Suppressor macrophage treated with lipopolysaccharide for 1 hour (primary cell): Measurements from ENCODE around the gene SLC24A3.

Experiments used
- DNase-seq, 3 donors: peaks; one replicate each; pipeline ENCODE4 v3.0.0-alpha.2; 2020 to 2022

The SLC24A3 gene

GRCh38 chr20:19274001-19274400, 61.6 kb downstream of the SLC24A3 start:
- no peak for DNase-seq

GRCh38 chr20:19274412-19275015, 62.1 kb downstream of the SLC24A3 start:
- no peak for DNase-seq

- DNase-seq = no peak
These were observed 62.7 kb downstream of the SLC24A3 start for GRCh38 chr20:19275038-19275629.

- no peak for DNase-seq
These were observed 63.2 kb downstream of the SLC24A3 start for GRCh38 chr20:19275630-19276071.

- DNase-seq = no peak
These were observed 64.9 kb downstream of the SLC24A3 start for GRCh38 chr20:19277381-19277780.

- no peak for DNase-seq
These were observed 71.1 kb downstream of the SLC24A3 start for GRCh38 chr20:19283490-19284025.

- peak in 2 of 3 donors; percentile 16 to 21 for DNase-seq
These were observed 72.1 kb downstream of the SLC24A3 start for GRCh38 chr20:19284400-19285178.

GRCh38 chr20:19285436-19285835, 73.0 kb downstream of the SLC24A3 start:
- DNase-seq = no peak

GRCh38 chr20:19288061-19288460, 75.6 kb downstream of the SLC24A3 start:
- no peak for DNase-seq

GRCh38 chr20:19288636-19289035, 76.2 kb downstream of the SLC24A3 start:
- DNase-seq = no peak

GRCh38 chr20:19289451-19289850, 77.0 kb downstream of the SLC24A3 start:
- DNase-seq = no peak

GRCh38 chr20:19291024-19291817, 78.8 kb downstream of the SLC24A3 start:
- no peak for DNase-seq

GRCh38 chr20:19291818-19292132, 79.3 kb downstream of the SLC24A3 start:
- DNase-seq = no peak

GRCh38 chr20:19292254-19292653, 79.8 kb downstream of the SLC24A3 start:
- DNase-seq = no peak

- no peak for DNase-seq
These were observed 82.6 kb downstream of the SLC24A3 start for GRCh38 chr20:19295076-19295475.

- no peak for DNase-seq
These were observed 86.2 kb downstream of the SLC24A3 start for GRCh38 chr20:19298652-19299051.

GRCh38 chr20:19300395-19300794, 88.0 kb downstream of the SLC24A3 start:
- no peak for DNase-seq

- DNase-seq = no peak
These were observed 88.7 kb downstream of the SLC24A3 start for GRCh38 chr20:19301142-19301541.

- DNase-seq = no peak
These were observed 89.4 kb downstream of the SLC24A3 start for GRCh38 chr20:19301843-19302242.

- no peak for DNase-seq
These were observed 90.3 kb downstream of the SLC24A3 start for GRCh38 chr20:19302714-19303113.

GRCh38 chr20:19304389-19304788, 91.9 kb downstream of the SLC24A3 start:
- DNase-seq = peak in 2 of 3 donors; percentile 22 to 36

- DNase-seq = peak; percentile 25 to 53 (median 43)
These were observed 92.5 kb downstream of the SLC24A3 start for GRCh38 chr20:19304886-19305415.

GRCh38 chr20:19308146-19308545, 95.7 kb downstream of the SLC24A3 start:
- peak; percentile 22 to 76 (median 48) for DNase-seq
